Ishikawa (cell line): ENCODE results near the gene DPH1.

Source experiments
- CEBPB ChIP-seq: IDR thresholded peaks from 2 replicates; pipeline ENCODE4 v1.6.1; 2012
- EGR1 ChIP-seq: IDR thresholded peaks from 2 replicates; pipeline ENCODE4 v1.6.1; 2012
- NFIC ChIP-seq: IDR thresholded peaks from 2 replicates; pipeline ENCODE4 v1.6.1; 2012
- RAD21 ChIP-seq: IDR thresholded peaks from 2 replicates; pipeline ENCODE4 v1.6.1; 2012; ENCODE audit warnings: low read depth
- TAF1 ChIP-seq: IDR thresholded peaks from 2 replicates; pipeline ENCODE4 v1.6.1; 2012; ENCODE audit warnings: low read depth, mild to moderate bottlenecking
- TEAD4 ChIP-seq: IDR thresholded peaks from 2 replicates; pipeline ENCODE4 v1.6.1; 2012
- TF ChIP-seq, protein P1 (sequence below): IDR thresholded peaks from 2 replicates; pipeline ENCODE4 v1.6.1; 2012
- TF ChIP-seq, protein P2 (sequence below): IDR thresholded peaks from 2 replicates; pipeline ENCODE4 v1.6.1; 2012

DNA sequence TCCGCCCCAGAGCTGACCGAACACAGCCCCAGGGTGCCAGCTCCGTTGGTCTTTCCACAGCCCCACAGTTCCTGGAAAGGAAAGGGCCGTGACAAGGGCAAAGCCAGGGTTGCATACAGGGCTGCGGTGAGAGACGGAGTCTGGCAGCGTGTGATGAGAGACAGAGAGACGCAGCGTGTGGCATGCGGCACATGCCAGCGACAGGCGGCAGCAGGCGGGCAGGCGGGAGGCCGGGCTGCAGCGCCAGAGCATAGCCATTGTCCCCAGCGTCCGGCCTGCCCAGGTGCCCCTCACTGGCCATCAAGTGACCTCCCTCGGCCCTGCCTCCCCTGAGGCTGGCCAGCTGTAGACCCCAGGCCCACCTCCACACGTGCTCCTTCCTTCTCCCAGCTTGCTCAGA, 13.5 kb upstream of the DPH1 start:
- TF ChIP-seq, protein P1, sequence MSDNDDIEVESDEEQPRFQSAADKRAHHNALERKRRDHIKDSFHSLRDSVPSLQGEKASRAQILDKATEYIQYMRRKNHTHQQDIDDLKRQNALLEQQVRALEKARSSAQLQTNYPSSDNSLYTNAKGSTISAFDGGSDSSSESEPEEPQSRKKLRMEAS: no peak
- TF ChIP-seq RAD21 (no peak), TEAD4 (no peak), EGR1 (no peak), CEBPB (no peak), NFIC (no peak), TAF1 (no peak)
- TF ChIP-seq, protein P2, sequence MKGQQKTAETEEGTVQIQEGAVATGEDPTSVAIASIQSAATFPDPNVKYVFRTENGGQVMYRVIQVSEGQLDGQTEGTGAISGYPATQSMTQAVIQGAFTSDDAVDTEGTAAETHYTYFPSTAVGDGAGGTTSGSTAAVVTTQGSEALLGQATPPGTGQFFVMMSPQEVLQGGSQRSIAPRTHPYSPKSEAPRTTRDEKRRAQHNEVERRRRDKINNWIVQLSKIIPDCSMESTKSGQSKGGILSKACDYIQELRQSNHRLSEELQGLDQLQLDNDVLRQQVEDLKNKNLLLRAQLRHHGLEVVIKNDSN: no peak
